DOHH2 (cell line): ENCODE results near the gene GTF2IRD2.
"Not testable (repeated sequence)": the region's sequence is repeated elsewhere in the genome, so short reads cannot be mapped to it uniquely, and the experiment has no call there.

Source experiments
- EZH2phosphoT487 ChIP-seq: fragments of 200-600 bp; sonication (generic); IDR thresholded peaks from 2 replicates; pipeline ENCODE4 v1.6.1; 2017; ENCODE audit warnings: borderline replicate concordance, mild to moderate bottlenecking, antibody characterized with exemption, low read length, moderate library complexity, mixed read lengths
- TF ChIP-seq, protein P1 (sequence below): fragments of 200-600 bp; sonication (generic); IDR thresholded peaks from one replicate; pipeline ENCODE4 v1.5.1; 2014; ENCODE audit warnings: antibody characterized with exemption, mild to moderate bottlenecking, low read depth, low read length; ENCODE audit not compliant: poor library complexity, severe bottlenecking

DNA sequence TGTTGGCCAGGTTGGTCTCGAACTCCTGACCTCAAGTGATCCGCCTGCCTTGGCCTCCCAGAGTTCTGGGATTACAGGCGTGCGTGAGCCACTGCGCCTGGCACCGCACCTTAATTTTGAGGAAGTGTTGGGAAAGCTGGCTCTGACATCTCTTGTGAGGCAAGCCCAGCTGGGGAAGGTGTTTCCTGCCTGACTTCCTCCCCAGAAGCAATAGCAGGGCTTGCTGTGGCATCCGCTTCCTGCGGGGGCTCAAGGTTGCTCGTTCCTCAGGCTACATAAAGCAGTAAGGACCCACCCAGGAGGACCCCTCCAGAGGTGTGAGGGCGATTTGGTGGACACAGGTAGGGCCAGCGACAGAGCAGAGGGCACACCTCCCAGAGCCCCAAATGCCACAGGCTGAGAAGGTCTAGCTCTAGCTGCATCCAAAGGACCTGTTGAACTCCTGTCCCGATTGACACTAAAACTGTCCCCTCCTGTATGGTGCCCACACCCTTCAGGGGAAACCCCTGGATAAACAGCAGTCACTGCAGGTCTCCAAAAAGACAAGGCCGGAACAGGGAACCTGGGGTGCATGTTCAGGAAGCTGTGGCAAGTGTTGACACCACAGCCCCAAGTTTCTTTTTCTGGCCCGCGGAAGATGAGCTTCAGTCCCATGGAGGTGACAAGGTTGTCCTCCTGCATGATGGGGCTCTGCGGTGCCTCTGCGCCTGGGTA is 86.0 kb downstream of the GTF2IRD2 start:
- TF ChIP-seq, protein P1, sequence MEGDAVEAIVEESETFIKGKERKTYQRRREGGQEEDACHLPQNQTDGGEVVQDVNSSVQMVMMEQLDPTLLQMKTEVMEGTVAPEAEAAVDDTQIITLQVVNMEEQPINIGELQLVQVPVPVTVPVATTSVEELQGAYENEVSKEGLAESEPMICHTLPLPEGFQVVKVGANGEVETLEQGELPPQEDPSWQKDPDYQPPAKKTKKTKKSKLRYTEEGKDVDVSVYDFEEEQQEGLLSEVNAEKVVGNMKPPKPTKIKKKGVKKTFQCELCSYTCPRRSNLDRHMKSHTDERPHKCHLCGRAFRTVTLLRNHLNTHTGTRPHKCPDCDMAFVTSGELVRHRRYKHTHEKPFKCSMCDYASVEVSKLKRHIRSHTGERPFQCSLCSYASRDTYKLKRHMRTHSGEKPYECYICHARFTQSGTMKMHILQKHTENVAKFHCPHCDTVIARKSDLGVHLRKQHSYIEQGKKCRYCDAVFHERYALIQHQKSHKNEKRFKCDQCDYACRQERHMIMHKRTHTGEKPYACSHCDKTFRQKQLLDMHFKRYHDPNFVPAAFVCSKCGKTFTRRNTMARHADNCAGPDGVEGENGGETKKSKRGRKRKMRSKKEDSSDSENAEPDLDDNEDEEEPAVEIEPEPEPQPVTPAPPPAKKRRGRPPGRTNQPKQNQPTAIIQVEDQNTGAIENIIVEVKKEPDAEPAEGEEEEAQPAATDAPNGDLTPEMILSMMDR, result not testable (repeated sequence)
- not testable (repeated sequence) for TF ChIP-seq EZH2phosphoT487
